Activated naive CD4-positive, alpha-beta T cell treated with Interleukin-2 at 50 U/mL for 16 hours (primary cell): Measurements from ENCODE around the gene XPA.
A peak's percentile ranks its signal among the peaks of the same experiment; 100 is the strongest.

Experiments used
- DNase-seq: peaks from one replicate; pipeline ENCODE4 v3.0.0-alpha.2; 2020

Gene XPA

GRCh38 chr9:97647996-97648395 is 49.1 kb downstream of the XPA start:
- no peak for DNase-seq

- DNase-seq = no peak
Observed at GRCh38 chr9:97645720-97646119, 51.4 kb downstream of the XPA start.

- no peak for DNase-seq
Observed at GRCh38 chr9:97640325-97640724, 56.8 kb downstream of the XPA start.

GRCh38 chr9:97638666-97639065 is 58.5 kb downstream of the XPA start:
- DNase-seq = no peak

- no peak for DNase-seq
Observed at GRCh38 chr9:97636903-97637302, 60.2 kb downstream of the XPA start.

GRCh38 chr9:97635026-97635425 is 62.1 kb downstream of the XPA start:
- DNase-seq = no peak

- no peak for DNase-seq
Observed at GRCh38 chr9:97633859-97634490, 63.2 kb downstream of the XPA start.

- peak; percentile 96 for DNase-seq
Observed at GRCh38 chr9:97632985-97633858, 63.9 kb downstream of the XPA start, which contains the start of the genes NCBP1 and TSTD2. Gene NCBP1 (plus strand): TSS chr9:97633821. CDS start chr9:97633882, 61 bp downstream. Gene TSTD2 (minus strand): TSS chr9:97633368. CDS start chr9:97627562, 5,806 bp downstream.

- DNase-seq = peak; percentile 12
Observed at GRCh38 chr9:97632248-97632984, 64.7 kb downstream of the XPA start.

GRCh38 chr9:97630591-97630990 is 66.5 kb downstream of the XPA start:
- no peak for DNase-seq

GRCh38 chr9:97629156-97629555 is 68.0 kb downstream of the XPA start:
- DNase-seq = no peak

- no peak for DNase-seq
Observed at GRCh38 chr9:97628668-97629067, 68.5 kb downstream of the XPA start.

GRCh38 chr9:97627624-97628023 is 69.5 kb downstream of the XPA start:
- no peak for DNase-seq

- DNase-seq = no peak
Observed at GRCh38 chr9:97625620-97626019, 71.5 kb downstream of the XPA start.
